Middle frontal gyrus (tissue), 1 donor: ENCODE data around the gene MRPS5.
"Not testable (repeated sequence)": the region's sequence is repeated elsewhere in the genome, so short reads cannot be mapped to it uniquely, and the experiment has no call there.

Experiments
- DNase-seq: peaks from one replicate; pipeline ENCODE4 v3.0.0-alpha.2; 2015; ENCODE audit warnings: low spot score; ENCODE audit errors: extremely low spot score

MRPS5 gene

DNA sequence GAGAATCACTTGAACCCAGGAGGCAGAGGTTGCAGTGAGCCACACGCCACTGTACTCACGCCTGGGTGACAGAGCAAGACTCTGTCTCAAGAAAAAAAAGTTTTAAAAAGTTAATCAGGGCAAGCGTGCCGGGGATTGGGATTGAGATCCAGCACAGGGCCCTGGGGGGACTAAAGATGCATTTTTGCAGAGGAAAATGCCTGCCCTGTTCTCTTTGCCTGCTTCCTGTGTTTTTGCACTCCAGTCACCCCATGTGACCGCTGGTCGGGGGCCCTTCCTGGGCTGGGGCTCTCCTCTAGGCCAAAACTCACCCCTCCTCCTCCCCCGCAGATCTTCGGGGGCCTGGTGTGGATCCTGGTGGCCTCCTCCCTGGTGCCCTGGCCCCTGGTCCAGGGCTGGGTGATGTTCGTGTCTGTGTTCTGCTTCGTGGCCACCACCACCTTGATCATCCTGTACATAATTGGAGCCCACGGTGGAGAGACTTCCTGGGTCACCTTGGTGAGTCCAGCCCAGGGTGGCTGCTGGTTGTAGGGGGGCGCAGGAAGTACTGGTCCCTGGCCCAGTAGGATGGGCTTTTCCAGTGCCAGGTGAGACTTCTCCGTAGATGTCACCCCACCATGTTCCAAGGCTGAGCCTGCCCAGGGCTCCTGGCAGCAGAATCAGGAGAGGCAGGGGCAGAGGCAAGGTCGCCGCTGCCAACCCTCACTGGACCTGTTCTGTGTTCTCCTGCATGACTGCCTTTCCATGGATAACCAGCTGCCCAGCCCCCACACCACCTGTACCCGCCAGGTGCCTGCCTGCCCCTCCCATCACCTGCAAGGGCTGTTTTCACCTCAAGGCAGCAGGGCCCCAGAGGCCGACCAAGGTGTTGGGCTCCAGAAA is 73.7 kb downstream of the MRPS5 start:
- DNase-seq: no peak

DNA sequence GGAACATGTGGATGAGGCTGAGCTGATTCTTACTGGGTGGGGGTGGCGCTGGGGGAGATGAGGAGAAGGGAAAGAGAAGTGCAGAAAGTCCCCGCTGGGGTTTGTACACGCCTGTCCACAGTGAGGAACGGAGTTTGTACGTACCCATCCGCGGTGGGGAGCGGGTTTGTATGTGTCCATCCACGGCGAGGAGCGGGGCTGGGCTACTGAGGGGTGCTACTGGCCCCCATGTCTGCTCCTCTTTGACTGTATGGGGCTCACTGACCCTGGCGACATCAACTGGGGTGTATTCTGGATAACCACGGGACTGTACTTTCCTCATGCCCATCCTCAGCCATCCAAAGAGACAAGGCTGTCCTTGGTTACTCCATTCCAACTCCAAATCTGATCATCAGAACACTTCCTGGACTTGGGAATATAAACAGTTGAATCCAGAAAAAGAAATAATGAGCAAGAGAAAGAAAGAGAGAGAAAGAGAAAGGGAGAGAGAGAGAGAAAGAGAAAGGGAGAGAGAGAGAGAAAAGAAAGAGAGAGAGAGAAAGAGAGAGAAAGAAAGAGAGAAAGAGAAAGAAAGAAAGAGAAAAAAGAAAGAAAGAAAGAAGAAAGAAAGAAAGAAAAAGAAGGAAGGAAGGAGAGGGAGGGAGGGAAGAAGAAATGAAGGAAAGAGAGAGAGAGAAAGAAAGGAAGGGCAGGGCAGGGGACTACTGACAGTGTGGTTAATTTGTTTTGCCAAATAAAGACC is 75.1 kb downstream of the MRPS5 start:
- no peak for DNase-seq

DNA sequence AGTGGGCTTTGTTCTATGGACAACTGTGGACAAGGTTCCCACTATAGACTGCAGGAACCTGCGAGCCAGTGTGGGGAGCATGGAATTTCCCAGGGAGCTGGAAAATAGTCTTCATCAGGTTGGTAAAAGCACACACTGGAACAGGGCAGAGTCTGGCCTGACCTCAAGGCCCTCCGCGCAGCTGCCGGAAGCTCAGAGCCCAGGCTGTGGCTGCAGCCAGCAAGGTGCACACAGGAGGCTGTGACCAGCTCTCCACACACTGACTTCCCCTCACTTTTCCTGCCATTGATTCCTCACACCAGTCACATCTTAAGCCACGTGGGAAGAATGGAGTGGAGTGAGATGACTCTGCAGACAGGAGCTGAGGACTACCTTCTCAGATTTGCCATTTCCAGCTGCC is 77.0 kb downstream of the MRPS5 start:
- no peak for DNase-seq

DNA sequence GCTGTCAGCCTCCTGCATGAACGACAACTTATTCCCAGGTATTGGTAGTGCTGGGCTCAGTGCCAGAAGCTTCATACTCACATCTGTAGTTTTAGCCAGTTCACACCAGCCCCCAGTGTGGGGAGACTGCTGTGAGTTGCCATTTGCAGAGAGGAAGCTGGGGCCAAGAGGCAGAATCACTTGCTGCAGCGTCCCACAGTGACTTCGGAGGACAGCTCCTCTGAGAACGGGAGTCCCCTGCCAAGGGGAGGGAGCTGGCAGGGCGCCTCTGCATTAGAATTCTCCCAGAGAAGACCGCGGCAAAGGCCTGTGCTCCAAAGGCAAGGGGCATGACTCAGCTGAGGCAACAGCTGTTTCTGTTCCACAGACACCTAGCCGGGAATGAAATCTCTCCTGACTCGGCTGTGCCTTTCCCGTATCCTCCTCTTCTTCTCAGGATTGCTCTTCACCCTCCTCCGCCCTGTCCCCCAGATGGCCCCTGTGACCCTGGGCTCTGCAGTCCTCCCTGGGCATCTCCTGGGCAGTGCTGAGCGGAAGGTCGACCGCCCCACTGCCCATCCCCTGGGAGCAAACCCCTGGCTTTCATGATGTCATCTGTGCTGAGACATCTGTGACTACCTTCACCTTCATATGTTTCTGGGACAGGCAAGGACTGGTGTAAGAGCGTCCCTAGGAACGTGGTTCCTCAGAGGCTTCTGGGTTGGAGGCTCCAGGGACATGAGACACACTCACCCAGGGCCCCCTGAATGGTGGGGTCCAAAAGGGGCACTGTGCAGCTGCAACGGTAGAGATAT is 78.1 kb downstream of the MRPS5 start:
- no peak for DNase-seq

DNA sequence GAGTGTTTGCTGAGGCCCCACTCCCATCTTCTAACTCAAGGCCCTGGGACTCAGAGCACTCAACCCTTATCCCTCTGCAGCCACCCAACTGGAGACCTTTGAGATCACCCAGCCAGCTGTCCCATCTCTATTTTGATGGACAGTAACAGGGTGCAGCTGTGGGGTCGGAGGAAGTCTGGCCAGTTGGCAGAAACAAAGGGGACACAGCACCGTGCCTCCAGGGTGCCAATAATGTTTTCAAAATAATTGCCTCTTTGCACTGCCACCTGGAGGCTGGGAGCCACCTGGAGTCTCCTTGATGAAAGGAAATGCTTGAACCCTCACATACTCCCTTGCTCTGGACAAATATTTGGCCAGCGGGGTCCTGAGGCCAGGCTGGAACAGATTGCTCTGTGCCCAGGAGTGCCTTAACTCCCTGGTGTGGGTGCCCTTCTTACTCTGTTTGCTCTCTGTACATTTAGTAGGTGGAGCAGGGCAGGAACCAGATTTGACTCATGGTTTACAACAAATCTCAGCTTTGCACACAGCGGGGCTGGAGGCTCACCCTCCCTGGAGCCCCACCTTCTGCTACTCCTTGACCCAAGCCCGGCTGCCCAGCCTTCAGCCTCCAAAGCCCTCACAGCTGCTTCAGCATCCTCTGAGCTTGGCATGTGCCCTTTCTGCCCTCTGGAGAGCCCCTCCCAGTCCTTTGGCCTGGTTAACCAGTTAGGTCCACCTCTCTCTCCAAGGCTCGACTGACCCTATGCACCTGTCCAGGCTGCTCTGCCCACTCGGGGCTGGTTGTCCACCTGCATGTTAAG is 78.9 kb downstream of the MRPS5 start:
- DNase-seq: no peak

DNA sequence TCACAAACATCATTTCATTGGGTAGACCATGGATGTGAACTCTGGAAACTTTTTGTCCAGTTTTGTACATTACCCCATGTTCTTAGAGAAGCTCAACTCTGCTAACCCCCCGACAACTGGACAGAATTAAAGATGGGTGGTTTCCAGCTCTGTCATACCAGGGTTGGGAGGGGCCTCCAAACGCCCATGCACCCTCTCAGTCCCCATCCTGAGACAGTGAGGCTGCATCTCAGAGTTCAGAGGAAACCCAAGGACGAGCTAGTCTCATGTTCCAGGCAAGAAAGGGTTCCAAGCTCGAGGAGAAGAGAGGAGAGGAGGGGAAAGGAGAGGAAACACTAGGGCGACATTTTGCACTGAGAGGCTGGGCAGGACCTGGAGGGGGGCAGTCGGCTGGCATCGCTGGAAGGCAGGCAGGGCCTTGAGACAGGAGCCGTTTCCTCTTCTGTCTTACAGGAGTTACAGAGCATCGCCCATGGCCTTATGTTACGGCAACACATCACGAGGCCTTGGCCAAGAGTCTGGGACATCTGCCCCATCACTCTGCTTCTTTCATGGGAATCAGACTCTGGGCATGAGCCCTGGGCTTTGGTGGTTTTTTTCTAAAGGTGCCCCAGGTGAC is 79.7 kb downstream of the MRPS5 start:
- no peak for DNase-seq

DNA sequence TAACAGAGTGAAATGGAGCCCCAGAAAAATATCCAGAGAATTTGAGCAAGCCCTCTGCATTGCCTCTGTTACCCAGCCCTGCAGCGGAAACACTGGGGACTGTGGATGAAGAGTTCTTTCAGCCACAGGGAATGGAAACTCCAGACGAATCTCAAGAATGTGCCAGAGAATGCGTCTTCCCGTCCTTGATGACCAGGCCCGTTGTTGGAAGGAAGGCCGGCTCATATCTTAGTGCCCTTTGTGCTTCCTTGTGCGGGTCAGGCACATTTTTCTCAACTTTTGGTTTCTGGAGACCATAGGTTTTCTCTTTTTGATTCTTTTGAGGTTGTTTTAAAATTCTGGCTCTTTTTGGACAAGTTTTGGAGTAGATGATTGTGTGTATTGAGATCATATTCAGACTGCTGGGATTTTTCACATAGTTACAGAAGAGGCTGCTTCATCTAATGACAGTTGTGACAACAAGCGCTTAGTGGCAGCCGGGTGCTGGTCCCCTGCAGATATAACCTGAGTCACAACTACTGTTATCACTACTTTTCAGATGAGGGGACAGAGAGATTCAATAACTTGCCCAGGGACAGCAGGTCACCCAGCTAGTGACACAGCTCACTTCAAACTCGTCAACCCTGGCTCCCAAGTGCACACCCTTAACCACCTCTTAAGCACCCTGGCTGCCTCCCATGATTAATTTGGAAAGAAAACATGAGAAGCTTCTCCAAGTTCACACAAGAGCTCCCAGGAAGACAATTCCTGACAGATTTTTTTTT is 80.4 kb downstream of the MRPS5 start:
- no peak for DNase-seq

DNA sequence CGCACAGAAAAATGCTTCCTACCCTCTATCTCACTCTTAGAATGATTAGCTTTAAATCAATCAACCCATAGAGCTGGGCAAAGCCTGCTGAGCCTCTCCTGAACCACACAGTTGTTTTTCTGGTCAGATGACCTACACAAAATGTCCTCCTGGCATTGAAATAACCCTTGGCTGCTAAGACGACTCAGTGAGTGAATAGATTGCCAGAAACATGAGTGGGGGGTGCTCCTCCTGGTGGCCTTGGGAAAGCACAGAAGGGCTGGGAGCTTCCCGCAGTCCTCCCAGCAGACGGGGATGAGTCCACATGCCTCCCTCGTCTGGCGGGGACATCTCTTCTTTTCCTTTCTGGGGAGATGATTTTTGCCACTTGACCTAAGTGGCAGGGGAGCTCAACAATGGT is 81.2 kb downstream of the MRPS5 start:
- no peak for DNase-seq

DNA sequence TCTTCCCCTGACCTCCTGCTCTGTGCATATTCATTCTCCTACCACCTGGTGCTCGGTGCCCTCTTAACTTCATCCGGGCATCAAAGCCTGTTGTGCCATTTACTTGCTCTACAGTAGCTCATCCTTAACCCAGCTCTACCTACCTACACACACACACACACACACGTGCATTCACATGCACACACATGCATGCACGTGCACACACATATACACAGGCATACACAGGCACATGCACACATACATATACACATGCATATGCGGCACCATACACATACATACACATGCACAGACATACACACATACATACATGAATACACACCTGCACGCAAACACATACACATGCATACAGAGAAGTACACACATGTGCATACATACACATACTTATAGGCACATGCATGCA is 81.6 kb downstream of the MRPS5 start:
- no peak for DNase-seq

DNA sequence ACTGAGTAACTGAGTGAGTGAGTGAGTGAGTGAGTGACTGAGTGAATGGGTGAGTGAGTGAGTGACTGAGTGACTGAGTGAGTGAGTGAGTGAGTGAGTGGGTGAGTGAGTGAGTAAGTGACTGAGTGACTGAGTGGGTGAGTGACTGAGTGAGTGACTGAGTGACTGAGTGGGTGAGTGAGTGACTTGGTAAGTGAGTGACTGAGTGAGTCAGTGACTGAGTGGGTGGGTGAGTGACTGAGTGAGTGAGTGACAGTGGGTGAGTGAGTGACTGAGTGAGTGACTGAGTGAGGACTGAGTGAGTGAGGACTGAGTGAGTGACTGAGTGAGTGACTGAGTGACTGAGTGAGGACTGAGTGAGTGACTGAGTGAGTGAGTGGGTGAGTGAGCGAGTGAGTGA is 82.2 kb downstream of the MRPS5 start:
- no peak for DNase-seq

DNA sequence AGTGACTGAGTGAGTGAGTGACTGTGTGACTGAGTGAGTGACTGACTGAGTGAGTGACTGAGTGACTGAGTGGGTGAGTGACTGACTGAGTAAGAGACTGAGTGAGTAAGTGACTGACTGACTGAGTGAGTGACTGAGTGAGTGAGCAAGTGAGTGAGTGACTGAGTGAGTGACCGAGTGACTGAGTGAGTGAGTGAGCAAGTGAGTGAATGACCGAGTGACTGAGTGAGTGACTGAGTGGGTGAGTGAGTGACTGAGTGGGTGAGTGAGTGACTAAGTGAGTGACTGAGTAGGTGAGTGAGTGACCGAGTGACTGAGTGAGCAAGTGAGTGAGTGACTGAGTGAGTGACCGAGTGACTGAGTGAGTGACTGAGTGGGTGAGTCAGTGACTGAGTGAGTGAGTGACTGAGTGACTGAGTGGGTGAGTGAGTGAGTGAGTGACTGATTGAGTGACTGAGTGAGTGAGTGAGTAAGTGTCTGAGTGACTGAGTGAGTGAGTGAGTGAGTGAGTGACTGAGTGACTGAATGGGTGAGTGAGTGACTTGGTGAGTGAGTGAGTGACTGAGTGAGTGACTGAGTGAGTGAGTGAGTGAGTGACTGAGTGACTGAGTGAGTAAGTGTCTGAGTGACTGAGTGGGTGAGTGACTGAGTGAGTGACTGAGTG is 82.8 kb downstream of the MRPS5 start:
- no peak for DNase-seq

DNA sequence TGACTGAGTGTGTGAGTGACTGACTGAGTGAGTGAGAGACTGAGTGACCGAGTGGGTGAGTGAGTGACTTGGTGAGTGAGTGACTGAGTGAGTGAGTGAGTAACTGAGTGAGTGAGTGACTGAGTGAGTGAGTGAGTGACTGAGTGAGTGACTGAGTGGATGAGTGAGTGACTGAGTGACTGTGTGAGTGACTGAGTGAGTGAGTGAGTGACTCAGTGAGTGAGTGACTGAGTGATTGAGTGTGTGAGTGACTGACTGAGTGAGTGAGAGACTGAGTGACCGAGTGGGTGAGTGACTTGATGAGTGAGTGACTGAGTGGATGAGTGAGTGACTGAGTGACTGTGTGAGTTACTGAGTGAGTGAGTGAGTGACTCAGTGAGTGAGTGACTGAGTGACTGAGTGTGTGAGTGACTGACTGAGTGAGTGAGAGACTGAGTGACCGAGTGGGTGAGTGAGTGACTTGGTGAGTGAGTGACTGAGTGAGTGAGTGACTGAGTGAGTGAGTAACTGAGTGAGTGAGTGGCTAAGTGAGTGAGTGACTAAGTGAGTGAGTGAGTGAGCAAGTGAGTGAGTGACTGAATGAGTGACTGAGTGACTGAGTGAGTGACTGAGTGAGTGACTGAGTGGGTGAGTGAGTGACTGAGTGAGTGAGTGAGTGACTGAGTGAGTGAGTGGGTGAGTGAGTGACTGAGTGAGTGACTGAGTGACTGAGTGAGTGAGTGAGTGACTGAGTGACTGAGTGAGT is 83.6 kb downstream of the MRPS5 start:
- DNase-seq: not testable (repeated sequence)

DNA sequence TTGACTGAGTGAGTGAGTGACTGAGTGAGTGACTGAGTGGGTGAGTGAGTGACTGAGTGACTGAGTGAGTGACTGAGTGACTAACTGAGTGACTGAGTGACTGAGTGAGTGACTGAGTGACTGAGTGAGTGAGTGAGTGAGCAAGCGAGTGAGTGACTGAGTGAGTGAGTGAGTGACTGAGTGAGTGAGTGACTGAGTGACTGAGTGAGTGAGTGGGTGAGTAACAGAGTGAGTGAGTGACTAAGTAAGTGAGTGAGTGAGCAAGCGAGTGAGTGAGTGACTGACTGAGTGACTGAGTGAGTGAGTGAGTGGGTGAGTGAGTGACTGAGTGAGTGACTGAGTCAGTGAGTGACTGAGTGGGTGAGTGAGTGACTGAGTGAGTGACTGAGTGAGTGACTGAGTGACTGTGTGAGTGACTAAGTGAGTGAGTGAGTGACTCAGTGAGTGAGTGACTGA is 84.2 kb downstream of the MRPS5 start:
- no peak for DNase-seq

DNA sequence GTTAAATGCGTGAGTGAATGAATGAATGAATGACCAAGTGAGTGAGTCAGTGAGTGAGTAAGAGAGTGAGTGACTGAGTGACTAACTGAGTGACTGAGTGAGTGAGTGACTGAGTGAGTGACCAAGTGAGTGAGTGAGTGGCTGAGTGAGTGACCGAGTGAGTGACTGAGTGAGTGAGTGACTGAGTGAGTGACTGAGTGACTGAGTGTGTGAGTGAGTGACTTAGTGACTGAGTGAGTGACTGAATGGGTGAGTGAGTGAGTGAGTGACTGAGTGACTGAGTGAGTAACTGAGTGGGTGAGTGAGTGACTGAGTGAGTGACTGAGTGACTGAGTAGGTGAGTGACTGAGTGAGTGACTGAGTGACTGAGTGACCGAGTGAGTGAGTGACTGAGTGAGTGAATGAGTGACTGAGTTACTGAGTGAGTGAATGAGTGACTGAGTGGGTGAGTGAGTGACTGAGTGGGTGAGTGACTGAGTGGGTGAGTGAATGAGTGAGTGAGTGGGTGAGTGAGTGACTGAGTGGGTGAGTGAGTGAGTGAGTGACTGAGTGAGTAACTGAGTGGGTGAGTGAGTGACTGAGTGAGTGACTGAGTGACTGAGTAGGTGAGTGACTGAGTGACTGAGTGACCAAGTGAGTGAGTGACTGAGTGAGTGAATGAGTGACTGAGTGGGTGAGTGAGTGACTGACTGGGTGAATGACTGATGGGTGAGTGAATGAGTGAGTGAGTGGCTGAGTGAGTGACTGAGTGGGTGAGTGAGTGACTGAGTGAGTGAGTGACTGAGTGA is 84.8 kb downstream of the MRPS5 start:
- DNase-seq: no peak
